A549 (cell line): ENCODE data around the gene FRY.

Source experiments
- HOXA7 ChIP-seq: fragments of 250-450 bp; sonication (Bioruptor Pico); IDR thresholded peaks from 2 replicates; pipeline ENCODE4 v1.5.0; 2020; ENCODE audit warnings: mild to moderate bottlenecking, moderate library complexity
- PHF8 ChIP-seq: fragments of 200-600 bp; sonication (generic); IDR thresholded peaks from 2 replicates; pipeline ENCODE4 v1.6.1; 2016; ENCODE audit warnings: low read depth, mild to moderate bottlenecking, antibody characterized with exemption, moderate library complexity, borderline replicate concordance
- TF ChIP-seq, protein P1 (sequence below): fragments of >200 bp; sonication (Bioruptor Twin); formaldehyde crosslinking; IDR thresholded peaks from 3 replicates; pipeline ENCODE4 v1.5.1; 2016

DNA sequence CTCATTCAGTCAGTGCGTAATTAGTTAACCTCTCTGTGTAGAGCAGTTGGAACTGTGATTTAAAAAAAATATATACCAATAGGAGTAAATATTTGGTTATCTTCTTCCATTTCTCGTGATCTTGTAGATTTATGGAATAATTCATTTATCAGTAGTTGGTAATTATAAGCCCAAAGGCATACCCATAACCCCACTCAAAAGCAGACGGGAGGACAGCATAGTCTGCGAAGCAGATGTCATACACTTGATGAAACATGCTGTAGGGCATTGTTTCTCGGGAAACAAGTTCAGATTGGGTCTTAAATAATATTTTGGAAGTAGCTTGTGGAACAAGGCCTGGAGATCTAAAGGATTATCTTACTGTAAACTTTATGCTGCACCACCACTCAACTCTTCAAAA is 119.7 kb downstream of the FRY start:
- TF ChIP-seq PHF8 (no peak), HOXA7 (CRISPR knock-in tag) (no peak)
- TF ChIP-seq, protein P1, sequence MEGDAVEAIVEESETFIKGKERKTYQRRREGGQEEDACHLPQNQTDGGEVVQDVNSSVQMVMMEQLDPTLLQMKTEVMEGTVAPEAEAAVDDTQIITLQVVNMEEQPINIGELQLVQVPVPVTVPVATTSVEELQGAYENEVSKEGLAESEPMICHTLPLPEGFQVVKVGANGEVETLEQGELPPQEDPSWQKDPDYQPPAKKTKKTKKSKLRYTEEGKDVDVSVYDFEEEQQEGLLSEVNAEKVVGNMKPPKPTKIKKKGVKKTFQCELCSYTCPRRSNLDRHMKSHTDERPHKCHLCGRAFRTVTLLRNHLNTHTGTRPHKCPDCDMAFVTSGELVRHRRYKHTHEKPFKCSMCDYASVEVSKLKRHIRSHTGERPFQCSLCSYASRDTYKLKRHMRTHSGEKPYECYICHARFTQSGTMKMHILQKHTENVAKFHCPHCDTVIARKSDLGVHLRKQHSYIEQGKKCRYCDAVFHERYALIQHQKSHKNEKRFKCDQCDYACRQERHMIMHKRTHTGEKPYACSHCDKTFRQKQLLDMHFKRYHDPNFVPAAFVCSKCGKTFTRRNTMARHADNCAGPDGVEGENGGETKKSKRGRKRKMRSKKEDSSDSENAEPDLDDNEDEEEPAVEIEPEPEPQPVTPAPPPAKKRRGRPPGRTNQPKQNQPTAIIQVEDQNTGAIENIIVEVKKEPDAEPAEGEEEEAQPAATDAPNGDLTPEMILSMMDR: no peak
